GM23248 (cell line): Measurements from ENCODE around the gene FTO. TPM values are rescaled to one million over a fixed set of nuclear protein-coding genes. Genes with fewer than 3 reads are reported as not detected.
"Not testable (repeated sequence)": the region's sequence is repeated elsewhere in the genome, so short reads cannot be mapped to it uniquely, and the experiment has no call there.

Experiments used
- DNase-seq: peaks from one replicate; pipeline ENCODE4 v3.0.0-alpha.2; 2015
- H2AFZ ChIP-seq: fragments of 200-600 bp; sonication (generic); 2 replicates; pipeline ENCODE4 v1.6.1; 2016; ENCODE audit warnings: antibody characterized with exemption
- H3F3A ChIP-seq: fragments of 200-600 bp; sonication (generic); 2 replicates; pipeline ENCODE4 v1.6.1; 2016; ENCODE audit warnings: mild to moderate bottlenecking, antibody characterized with exemption, mixed run types; ENCODE audit not compliant: insufficient read depth
- H3K27ac ChIP-seq: fragments of 200-600 bp; sonication (generic); 2 replicates; pipeline ENCODE4 v1.5.1; 2016; ENCODE audit warnings: mild to moderate bottlenecking
- H3K27me3 ChIP-seq: fragments of 200-600 bp; sonication (generic); replicated peaks from 2 replicates; pipeline ENCODE4 v1.6.1; 2016; ENCODE audit warnings: mild to moderate bottlenecking; ENCODE audit not compliant: insufficient read depth
- H3K36me3 ChIP-seq: fragments of 200-600 bp; sonication (generic); 2 replicates; pipeline ENCODE4 v1.6.1; 2016; ENCODE audit warnings: low read depth, mild to moderate bottlenecking
- H3K4me1 ChIP-seq: fragments of 200-600 bp; sonication (generic); 2 replicates; pipeline ENCODE4 v1.6.1; 2016; ENCODE audit warnings: mild to moderate bottlenecking; ENCODE audit not compliant: insufficient read depth
- H3K4me2 ChIP-seq: fragments of 200-600 bp; sonication (generic); one replicate; pipeline ENCODE4 v1.6.1; 2016; ENCODE audit warnings: mild to moderate bottlenecking; ENCODE audit not compliant: unreplicated experiment
- H3K4me3 ChIP-seq: fragments of 200-600 bp; sonication (generic); 2 replicates; pipeline ENCODE4 v1.5.1; 2016; ENCODE audit warnings: mild to moderate bottlenecking
- H3K79me2 ChIP-seq: fragments of 200-600 bp; sonication (generic); 2 replicates; pipeline ENCODE4 v1.6.1; 2016; ENCODE audit warnings: mild to moderate bottlenecking; ENCODE audit not compliant: insufficient read depth
- H3K9ac ChIP-seq: fragments of 200-600 bp; sonication (generic); 2 replicates; pipeline ENCODE4 v1.6.1; 2016; ENCODE audit warnings: mild to moderate bottlenecking
- H3K9me2 ChIP-seq: fragments of 200-600 bp; sonication (generic); 2 replicates; pipeline ENCODE4 v1.6.1; 2016; ENCODE audit warnings: mixed run types, mild to moderate bottlenecking, moderate library complexity; ENCODE audit not compliant: insufficient read depth
- H3K9me3 ChIP-seq: fragments of 200-600 bp; sonication (generic); one replicate; pipeline ENCODE4 v1.6.1; 2017; ENCODE audit warnings: low read depth
- H4K20me1 ChIP-seq: fragments of 200-600 bp; sonication (generic); 2 replicates; pipeline ENCODE4 v1.6.0; 2016; ENCODE audit not compliant: insufficient read depth
- EZH2 ChIP-seq: fragments of 200-600 bp; sonication (generic); IDR thresholded peaks from 2 replicates; pipeline ENCODE4 v1.6.1; 2018; ENCODE audit warnings: antibody characterized with exemption, mild to moderate bottlenecking; ENCODE audit not compliant: insufficient read depth, poor library complexity, severe bottlenecking
- EZH2phosphoT487 ChIP-seq: fragments of 200-600 bp; sonication (generic); IDR thresholded peaks from 2 replicates; pipeline ENCODE4 v1.6.1; 2018; ENCODE audit warnings: antibody characterized with exemption, moderate library complexity, mild to moderate bottlenecking, low read depth; ENCODE audit not compliant: insufficient read depth
- WGBS, 2 experiments: methylation state at CpG; one replicate each; pipeline ENCODE4 v1.1.6; 2015 to 2017; ENCODE audit warnings: low lambda C conversion rate in 2 of 2, low coverage in 1 of 2; ENCODE audit errors: missing lambda C conversion rate in 2 of 2; 5-methylcytosine and 5-hydroxymethylcytosine counted together
- in situ Hi-C: fragments of 300-500 bp; cut with MboI; formaldehyde crosslinking; loops from 2 replicates; pipeline ENCODE4 v1.15.0; 2020
- polyA plus RNA-seq: library from polyadenylated mRNA; unstranded; fragments of >200 nt; fragmentation: Nextera tagmentation; extraction: Ambion mirVana; gene quantifications from 2 replicates; pipeline ENCODE4 v1.2.1, GENCODE V29; 2016
- total RNA-seq: library from RNA; depleted of rRNA; stranded (reverse); fragments of >200 nt; shearing (Covaris generic); gene quantifications from 2 replicates; pipeline ENCODE4 v1.2.3, GENCODE V29; 2014

The FTO gene
- total and polyA plus RNA-seq, 2 experiments from 2014 or later: 85.3 to 99.2 TPM

DNA sequence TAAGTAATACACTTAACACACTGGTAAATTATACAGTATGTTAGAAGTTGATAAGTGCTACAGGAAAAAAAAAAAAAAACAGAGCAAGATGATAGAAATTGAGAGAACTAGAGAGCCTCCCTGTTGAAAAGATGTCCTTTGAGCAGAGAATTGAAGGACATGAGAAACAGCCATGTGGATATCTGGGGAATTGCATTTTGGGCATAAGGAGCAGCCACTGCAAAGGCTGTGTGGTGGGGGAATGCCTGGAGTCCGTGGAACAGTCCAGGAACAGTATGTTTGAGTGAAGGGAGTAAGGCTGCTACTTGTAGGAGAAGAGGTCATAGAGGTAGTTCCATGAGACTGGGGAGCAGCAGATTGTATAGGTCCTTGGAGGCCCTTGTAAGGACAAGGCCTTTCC is 178.4 kb downstream of the FTO start:
- Histone ChIP-seq H4K20me1 (no peaks in the 10 kb centered on the region), H3K27me3 (no peaks in the 10 kb centered on the region), H3K9me3 (no peaks in the 10 kb centered on the region), H3K9me2 (no peaks in the 10 kb centered on the region), H3K27ac (peak overlapping the region; percentile 97), H3K4me3 (no peak overlapping the region), H3K79me2 (no peaks in the 10 kb centered on the region), H3K4me2 (peak overlapping the region; percentile 34), H3F3A (peaks cover 8% of the 10 kb centered on the region), H3K4me1 (peaks cover 14% of the 10 kb centered on the region), H3K9ac (peak overlapping the region; percentile 78), H3K36me3 (peaks cover 3% of the 10 kb centered on the region), H2AFZ (no peak overlapping the region)
- WGBS, 2 experiments: 100% methylated on average over 1 of the region's 1 CpG
- in situ Hi-C loops: no loop called here
- peak; percentile 23 for DNase-seq
- no peak for TF ChIP-seq EZH2phosphoT487
- no peak for TF ChIP-seq EZH2

DNA sequence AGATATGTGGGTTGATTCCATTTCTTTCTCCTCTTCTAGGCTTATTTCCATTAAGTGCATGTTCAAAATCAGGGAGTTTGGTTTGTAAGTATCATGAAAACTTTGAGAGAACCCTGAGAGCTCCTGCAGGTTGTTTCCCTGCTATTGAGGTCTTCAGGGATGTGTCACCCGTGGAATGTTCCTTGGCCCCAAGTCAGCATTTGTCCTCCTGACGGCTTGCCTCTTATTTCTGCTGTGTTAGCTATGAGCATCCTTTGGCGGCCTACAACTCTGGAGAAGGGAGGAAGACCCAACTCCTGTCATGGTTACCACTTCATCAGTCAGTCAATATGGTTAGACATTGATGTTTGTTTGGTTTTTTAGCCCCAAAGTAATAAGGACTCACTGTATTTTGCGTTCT is 180.8 kb downstream of the FTO start:
- 81 to 83% methylated on average over 4 of the region's 4 CpGs for WGBS, 2 experiments
- Histone ChIP-seq H2AFZ (no peak overlapping the region), H3K9ac (no peak overlapping the region), H3F3A (peaks cover 8% of the 10 kb centered on the region), H3K36me3 (peaks cover 3% of the 10 kb centered on the region), H3K9me3 (no peaks in the 10 kb centered on the region), H3K9me2 (no peaks in the 10 kb centered on the region), H3K4me3 (no peak overlapping the region), H3K4me1 (peaks cover 14% of the 10 kb centered on the region), H3K79me2 (no peaks in the 10 kb centered on the region), H3K4me2 (no peak overlapping the region), H4K20me1 (no peaks in the 10 kb centered on the region), H3K27me3 (no peaks in the 10 kb centered on the region), H3K27ac (no peak overlapping the region)
- no peak for TF ChIP-seq EZH2phosphoT487
- TF ChIP-seq EZH2: no peak
- in situ Hi-C loops: no loop called here
- DNase-seq: peak; percentile 24

DNA sequence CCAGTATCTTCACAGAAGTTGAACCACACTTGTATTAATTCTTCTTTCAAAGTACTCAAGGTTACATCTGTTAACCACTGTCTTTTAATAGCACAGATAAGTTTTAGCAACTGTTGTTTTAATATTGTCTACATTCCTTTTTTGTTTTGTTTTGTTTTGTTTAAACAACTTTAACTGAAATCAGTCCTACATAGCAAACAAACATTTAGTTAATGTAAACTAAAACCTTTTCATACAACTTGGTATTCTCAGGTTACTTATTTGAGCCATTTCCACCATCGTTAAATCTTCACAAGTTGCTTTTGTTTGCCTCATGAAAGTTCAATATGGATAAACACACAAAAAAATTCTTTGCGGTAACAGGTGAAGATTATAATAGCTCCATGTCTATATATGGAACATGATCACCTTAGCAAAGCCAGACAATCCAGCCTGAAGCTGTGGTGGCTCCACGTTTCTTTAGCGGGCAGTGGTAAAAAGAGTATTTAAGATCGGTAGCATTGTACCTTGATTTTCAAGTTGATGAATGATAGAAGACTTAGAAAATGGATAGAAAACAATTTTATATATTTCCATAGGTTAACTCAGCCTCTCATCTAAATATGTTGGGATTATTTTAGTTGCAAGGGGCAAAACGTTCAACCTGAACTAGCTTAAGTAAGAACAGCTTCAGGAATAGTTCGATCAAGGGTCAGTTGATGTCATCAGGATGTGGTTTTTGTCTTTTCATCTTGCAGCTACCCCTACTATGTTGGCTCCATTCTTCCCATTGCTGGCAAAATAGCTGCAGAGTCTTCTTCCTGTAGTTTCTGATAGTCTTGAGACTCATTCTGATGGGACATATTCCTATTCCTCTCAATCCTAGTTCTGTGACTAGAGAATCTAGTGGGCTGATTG is 182.8 kb downstream of the FTO start:
- Histone ChIP-seq H3K36me3 (peaks cover 3% of the 10 kb centered on the region), H3F3A (peaks cover 9% of the 10 kb centered on the region), H3K27me3 (no peaks in the 10 kb centered on the region), H3K9me2 (no peaks in the 10 kb centered on the region), H2AFZ (no peak overlapping the region), H3K4me3 (no peak overlapping the region), H3K4me1 (peaks cover 12% of the 10 kb centered on the region), H3K79me2 (no peaks in the 10 kb centered on the region), H4K20me1 (no peaks in the 10 kb centered on the region), H3K4me2 (no peak overlapping the region), H3K9ac (no peak overlapping the region), H3K27ac (no peak overlapping the region), H3K9me3 (no peaks in the 10 kb centered on the region)
- in situ Hi-C loops: no loop called here
- no peak for DNase-seq
- WGBS, 2 experiments: 96 to 97% methylated on average over 7 of the region's 7 CpGs
- TF ChIP-seq EZH2 (no peak), EZH2phosphoT487 (no peak)

DNA sequence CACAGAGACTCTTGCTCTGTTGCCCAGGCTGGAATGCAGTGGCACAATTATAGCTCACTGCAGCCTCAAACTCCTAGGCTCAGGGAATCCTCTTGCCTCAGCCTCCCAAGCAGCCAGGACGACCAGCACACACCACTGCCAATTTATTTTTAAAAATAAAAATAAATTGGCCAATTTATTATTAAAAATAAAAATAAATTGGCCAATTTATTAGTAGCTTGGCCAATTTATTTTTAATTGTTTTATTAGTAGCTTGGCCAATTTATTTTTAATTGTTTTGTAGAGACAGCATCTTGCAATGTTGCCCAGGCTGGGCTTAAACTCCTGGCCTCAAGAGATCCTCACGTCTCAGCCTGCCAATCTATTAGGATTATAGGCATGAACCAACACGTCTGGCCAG is 184.3 kb downstream of the FTO start:
- peaks cover 17% of the 10 kb centered on the region for H3F3A ChIP-seq
- 74 to 79% methylated on average over 3 of the region's 3 CpGs for WGBS, 2 experiments
- no peak overlapping the region for H3K9ac ChIP-seq
- H3K4me3 ChIP-seq: no peak overlapping the region
- no peaks in the 10 kb centered on the region for H3K27me3 ChIP-seq
- H3K4me2 ChIP-seq: no peak overlapping the region
- no peak overlapping the region for H2AFZ ChIP-seq
- H3K79me2 ChIP-seq: no peaks in the 10 kb centered on the region
- in situ Hi-C loops: no loop called here
- TF ChIP-seq EZH2 (no peak), EZH2phosphoT487 (no peak)
- no peak overlapping the region for H3K27ac ChIP-seq
- no peaks in the 10 kb centered on the region for H3K9me2 ChIP-seq
- H3K9me3 ChIP-seq: no peaks in the 10 kb centered on the region
- H4K20me1 ChIP-seq: no peaks in the 10 kb centered on the region
- H3K36me3 ChIP-seq: peaks cover 3% of the 10 kb centered on the region
- H3K4me1 ChIP-seq: peaks cover 21% of the 10 kb centered on the region
- DNase-seq: no peak

DNA sequence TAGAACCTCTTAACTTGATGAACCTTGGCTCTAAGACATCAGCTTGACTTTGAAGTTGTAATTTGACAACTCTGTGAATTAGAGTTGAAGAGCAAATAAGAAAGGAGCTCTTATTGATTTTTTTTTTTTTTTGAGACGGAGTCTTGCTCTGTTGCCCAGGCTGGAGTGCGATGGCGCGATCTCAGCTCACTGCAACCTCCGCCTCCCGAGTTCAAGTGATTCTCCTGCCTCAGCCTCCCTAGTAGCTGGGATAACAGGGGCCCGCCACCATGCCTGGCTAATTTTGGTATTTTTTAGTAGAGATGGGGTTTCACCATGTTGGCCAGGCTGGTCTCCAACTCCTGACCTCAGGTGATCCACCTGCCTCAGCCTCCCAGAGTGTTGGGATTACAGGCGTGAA is 186.9 kb downstream of the FTO start:
- H4K20me1 ChIP-seq, H3K79me2 ChIP-seq, H3K4me3 ChIP-seq, H2AFZ ChIP-seq, H3K9me2 ChIP-seq, DNase-seq, H3K4me2 ChIP-seq, H3K9me3 ChIP-seq, H3K27me3 ChIP-seq, H3K27ac ChIP-seq, H3K9ac ChIP-seq, H3K36me3 ChIP-seq: not testable (repeated sequence)
- Histone ChIP-seq H3F3A (peaks cover 32% of the 10 kb centered on the region), H3K4me1 (peaks cover 42% of the 10 kb centered on the region)
- whole genome bisulfite sequencing, 2 experiments: 98 to 99% methylated on average over 8 of the region's 8 CpGs
- in situ Hi-C loops: loop anchor here (10.0 kb wide), 1 partner anchor 1044 kb away; the partner anchor contains the start of gene IRX5
